H1 (cell line): Measurements from ENCODE around the gene ASPA. TPM values are rescaled to one million over a fixed set of nuclear protein-coding genes. Genes with fewer than 3 reads are reported as not detected.

Experiments
- CTCF ChIA-PET: fragments of 300-600 bp; sonication (Branson Sonifier 250); formaldehyde crosslinking; loops from one replicate; lab custom pipeline; 2021; ENCODE audit not compliant: partially characterized antibody; lab: Charles Lee
- POLR2A ChIA-PET: fragments of 300-600 bp; sonication (Branson Sonifier 250); formaldehyde crosslinking; loops from one replicate; lab custom pipeline; 2021; ENCODE audit warnings: inconsistent platforms; ENCODE audit not compliant: partially characterized antibody; lab: Charles Lee
- DNase-seq, 2 experiments: peaks; one replicate each; pipeline versions ENCODE4 v3.0.0 to v3.0.0-alpha.2; 2010 to 2022; ENCODE audit warnings: low spot score in 2 of 2, low read depth in 1 of 2, mixed read lengths in 1 of 2
- FAIRE-seq: peaks from 2 replicates; lab custom pipeline; 2011; peaks lifted over from hg19 to GRCh38; lab: Jason Lieb, UNC
- H2AFZ ChIP-seq: 2 replicates; pipeline ENCODE4 v1.8.1; 2012; ENCODE audit warnings: low read length, inconsistent platforms
- H2AK5ac ChIP-seq: 2 replicates; pipeline ENCODE4 v1.6.1; 2013; ENCODE audit warnings: low read depth, low read length
- H2BK120ac ChIP-seq: replicated peaks from 2 replicates; pipeline ENCODE3; 2013; ENCODE audit warnings: low read depth, low read length, inconsistent platforms
- H2BK12ac ChIP-seq: 2 replicates; pipeline ENCODE4 v1.6.1; 2013; ENCODE audit warnings: low read depth, low read length
- H2BK15ac ChIP-seq: 2 replicates; pipeline ENCODE4 v1.6.1; 2013; ENCODE audit warnings: low read length
- H2BK20ac ChIP-seq: 2 replicates; pipeline ENCODE4 v1.6.1; 2013; ENCODE audit warnings: low read length
- H2BK5ac ChIP-seq: 2 replicates; pipeline ENCODE4 v1.6.1; 2013; ENCODE audit warnings: low read depth, low read length
- H3K14ac ChIP-seq: 2 replicates; pipeline ENCODE4 v1.6.1; 2013; ENCODE audit warnings: inconsistent platforms; ENCODE audit not compliant: insufficient read length
- H3K18ac ChIP-seq: 2 replicates; pipeline ENCODE4 v1.6.1; 2013; ENCODE audit warnings: low read length; ENCODE audit errors: extremely low read depth
- H3K23ac ChIP-seq: 2 replicates; pipeline ENCODE4 v1.6.1; 2013; ENCODE audit warnings: inconsistent platforms; ENCODE audit not compliant: insufficient read length
- H3K23me2 ChIP-seq: 2 replicates; pipeline ENCODE4 v1.6.1; 2013; ENCODE audit warnings: low read depth, low read length
- H3K27ac ChIP-seq: 2 replicates; pipeline ENCODE4 v1.6.1; 2011; ENCODE audit warnings: low read depth, low read length, inconsistent platforms
- H3K27me3 ChIP-seq, 4 experiments: replicated peaks in 1 of 4; 1 replicate in 1 of 4; 2 replicates in 3 of 4; pipeline versions ENCODE4 v1.6.1 to v1.8.1; 2011 to 2013; ENCODE audit warnings: low read length in 3 of 4, mild to moderate bottlenecking in 3 of 4, inconsistent platforms in 2 of 4, mixed read lengths in 2 of 4, moderate library complexity in 1 of 4; ENCODE audit not compliant: control insufficient read depth in 3 of 4, insufficient read depth in 3 of 4; ENCODE audit errors: extremely low read depth in 1 of 4
- H3K36me3 ChIP-seq, 4 experiments: 2 replicates each; pipeline versions ENCODE4 v1.6.1 to v1.8.1; 2011 to 2013; ENCODE audit warnings: mild to moderate bottlenecking in 4 of 4, low read length in 3 of 4, moderate library complexity in 2 of 4, control low read depth in 1 of 4, inconsistent platforms in 1 of 4; ENCODE audit not compliant: insufficient read depth in 4 of 4, control insufficient read depth in 2 of 4
- H3K4ac ChIP-seq: replicated peaks from 2 replicates; pipeline ENCODE3; 2013; ENCODE audit warnings: low read length, low read depth, mixed read lengths, inconsistent platforms; ENCODE audit not compliant: insufficient read length
- H3K4me1 ChIP-seq, 4 experiments: replicated peaks in 1 of 4; 1 replicate in 1 of 4; 2 replicates in 3 of 4; pipeline versions ENCODE4 v1.6.1 to v1.8.1; 2011 to 2013; ENCODE audit warnings: low read length in 3 of 4, inconsistent platforms in 2 of 4, mixed read lengths in 1 of 4; ENCODE audit not compliant: insufficient read depth in 4 of 4, control insufficient read depth in 3 of 4
- H3K4me2 ChIP-seq, 2 experiments: 2 replicates each; pipeline versions ENCODE4 v1.6.1 to v1.8.1; 2011 to 2013; ENCODE audit warnings: low read depth in 2 of 2, low read length in 2 of 2, control low read depth in 1 of 2, inconsistent platforms in 1 of 2, mild to moderate bottlenecking in 1 of 2; ENCODE audit not compliant: insufficient read depth in 1 of 2
- H3K4me3 ChIP-seq, 4 experiments: fragments of 200-600, 300-600 bp in 1 of 4; sonication (generic), shearing (Covaris generic), sonication (Bioruptor Twin) in 1 of 4; 2 replicates each; pipeline versions ENCODE4 v1.5.1 to v1.8.1; 2011 to 2016; ENCODE audit warnings: low read length in 4 of 4, low read depth in 3 of 4, control low read depth in 2 of 4, inconsistent platforms in 2 of 4, mild to moderate bottlenecking in 2 of 4, mixed read lengths in 1 of 4, moderate library complexity in 1 of 4; ENCODE audit not compliant: insufficient read depth in 2 of 4; ENCODE audit errors: extremely low read depth in 1 of 4
- H3K56ac ChIP-seq: replicated peaks from 2 replicates; pipeline ENCODE3; 2013; ENCODE audit warnings: low read depth, mild to moderate bottlenecking, mixed read lengths, low read length, inconsistent platforms; ENCODE audit not compliant: insufficient read length
- H3K79me1 ChIP-seq: 2 replicates; pipeline ENCODE4 v1.6.1; 2013; ENCODE audit warnings: low read depth, low read length, control low read depth
- H3K79me2 ChIP-seq, 2 experiments: 2 replicates each; pipeline versions ENCODE4 v1.6.1 to v1.8.1; 2012 to 2013; ENCODE audit warnings: low read length in 2 of 2, mild to moderate bottlenecking in 2 of 2, inconsistent platforms in 1 of 2; ENCODE audit not compliant: insufficient read depth in 2 of 2, control insufficient read depth in 1 of 2
- H3K9ac ChIP-seq, 4 experiments: replicated peaks in 1 of 4; 1 replicate in 1 of 4; 2 replicates in 3 of 4; pipeline versions ENCODE4 v1.6.1 to v1.8.1; 2011 to 2013; ENCODE audit warnings: low read depth in 3 of 4, low read length in 3 of 4, control low read depth in 2 of 4, mild to moderate bottlenecking in 2 of 4, moderate library complexity in 2 of 4, inconsistent platforms in 1 of 4; ENCODE audit errors: extremely low read depth in 1 of 4
- H3K9me3 ChIP-seq, 2 experiments: 2 replicates each; pipeline versions ENCODE4 v1.6.1 to v1.8.1; 2012 to 2013; ENCODE audit warnings: mild to moderate bottlenecking in 2 of 2, moderate library complexity in 2 of 2, control low read depth in 1 of 2, inconsistent platforms in 1 of 2, low read depth in 1 of 2, low read length in 1 of 2, mixed read lengths in 1 of 2; ENCODE audit not compliant: insufficient read depth in 2 of 2
- H4K20me1 ChIP-seq, 2 experiments: replicated peaks in 1 of 2; 2 replicates each; pipeline versions ENCODE3 to v1.8.1; 2011 to 2013; ENCODE audit warnings: inconsistent platforms in 2 of 2, low read length in 2 of 2, mild to moderate bottlenecking in 1 of 2; ENCODE audit not compliant: insufficient read depth in 2 of 2, control insufficient read depth in 1 of 2
- H4K5ac ChIP-seq: 2 replicates; pipeline ENCODE4 v1.6.1; 2013; ENCODE audit warnings: low read length, low read depth, mixed read lengths, inconsistent platforms; ENCODE audit not compliant: insufficient read length
- H4K8ac ChIP-seq: 2 replicates; pipeline ENCODE4 v1.8.0; 2013; ENCODE audit warnings: mild to moderate bottlenecking, moderate library complexity, low read length, inconsistent platforms; ENCODE audit not compliant: insufficient read depth; ENCODE audit errors: extremely low read depth
- H4K91ac ChIP-seq: replicated peaks from 2 replicates; pipeline ENCODE3; 2013; ENCODE audit warnings: low read length, mixed read lengths, inconsistent platforms; ENCODE audit not compliant: insufficient read length
- BCL11A ChIP-seq, 2 experiments: IDR thresholded peaks; one replicate each; pipeline ENCODE4 v1.6.1; 2011; ENCODE audit warnings: low read depth in 2 of 2, low read length in 2 of 2, mild to moderate bottlenecking in 2 of 2
- BRCA1 ChIP-seq: IDR thresholded peaks from 2 replicates; pipeline ENCODE4 v1.6.1; 2012; ENCODE audit warnings: low read depth, low read length, improper control_type of control experiment
- CBX8 ChIP-seq: fragments of 300-800, 300-1000 bp; sonication (generic); IDR thresholded peaks from 2 replicates; pipeline ENCODE4 v1.7.1; 2016; ENCODE audit warnings: low read depth, low read length, borderline replicate concordance
- CEBPB ChIP-seq: IDR thresholded peaks from 2 replicates; pipeline ENCODE4 v1.6.1; 2012; ENCODE audit warnings: low read depth, low read length
- CHD1 ChIP-seq: IDR thresholded peaks from 2 replicates; pipeline ENCODE4 v1.6.1; 2012; ENCODE audit warnings: low read depth, low read length, improper control_type of control experiment
- CHD2 ChIP-seq: IDR thresholded peaks from 2 replicates; pipeline ENCODE4 v1.6.1; 2012; ENCODE audit warnings: low read length, improper control_type of control experiment
- EGR1 ChIP-seq: IDR thresholded peaks from 2 replicates; pipeline ENCODE4 v1.6.1; 2011; ENCODE audit warnings: low read depth, low read length, borderline replicate concordance
- GABPA ChIP-seq: IDR thresholded peaks from 2 replicates; pipeline ENCODE4 v1.6.1; 2011; ENCODE audit warnings: mild to moderate bottlenecking, low read length, moderate library complexity, borderline replicate concordance; ENCODE audit not compliant: insufficient read depth
- RAD21 ChIP-seq, 2 experiments: IDR thresholded peaks in 1 of 2; conservative IDR thresholded peaks in 1 of 2; 2 replicates each; pipeline ENCODE4 v1.6.1; 2011; ENCODE audit warnings: low read depth in 2 of 2, low read length in 2 of 2, improper control_type of control experiment in 1 of 2, inconsistent platforms in 1 of 2, mild to moderate bottlenecking in 1 of 2, moderate library complexity in 1 of 2
- SIRT6 ChIP-seq: IDR thresholded peaks from one replicate; pipeline ENCODE4 v1.7.1; 2012; ENCODE audit warnings: low read length, inconsistent platforms
- SP4 ChIP-seq: IDR thresholded peaks from 2 replicates; pipeline ENCODE4 v1.6.1; 2012; ENCODE audit warnings: low read length, inconsistent platforms
- SRF ChIP-seq: IDR thresholded peaks from 2 replicates; pipeline ENCODE4 v1.6.1; 2011; ENCODE audit warnings: mild to moderate bottlenecking, low read depth, low read length, moderate library complexity
- WGBS, 2 experiments: shearing (Covaris generic) in 1 of 2; methylation state at CpG; one replicate each; pipeline versions ENCODE4 v1.1.6 to v1.1.7; 2013 to 2015; ENCODE audit warnings: low lambda C conversion rate in 2 of 2, mixed read lengths in 2 of 2, inconsistent platforms in 1 of 2, low coverage in 1 of 2, missing lambda C conversion rate in 1 of 2; ENCODE audit not compliant: insufficient replicate concordance in 2 of 2, insufficient coverage in 1 of 2, insufficient read length in 1 of 2; ENCODE audit errors: extremely low coverage in 1 of 2, missing lambda C conversion rate in 1 of 2; 5-methylcytosine and 5-hydroxymethylcytosine counted together
- polyA plus RNA-seq, 7 experiments: library from polyadenylated mRNA; depleted of rRNA in 3 of 7; stranded (reverse) in 5 of 7; unstranded in 2 of 7; fragments of >200 nt in 5 of 7; fragments of 200-250 nt in 2 of 7; gene quantifications; 1 replicate in 5 of 7; 2 replicates in 1 of 7; 4 replicates in 1 of 7; pipeline versions ENCODE4 v1.2.1 to v1.2.3, GENCODE V29; 2011 to 2013; ENCODE audit warnings: missing spikeins in 2 of 7, mixed read lengths in 2 of 7
- total RNA-seq: library from RNA; stranded (reverse); fragmentation: NEBNext Ultra II Directional; extraction: Animal tissue kit (Norgen Biotek cat#: 25700); gene quantifications from 2 replicates; pipeline ENCODE4 v1.2.1, GENCODE V29; 2021
- TF ChIP-seq, protein P1 (sequence below): IDR thresholded peaks from 2 replicates; pipeline ENCODE4 v1.6.1; 2011; ENCODE audit warnings: low read depth, mild to moderate bottlenecking, low read length; ENCODE audit not compliant: insufficient read depth

Gene ASPA
- total and polyA plus RNA-seq, 2 of the 8 experiments (the other 6 are each of a cell fraction or from before 2014, with no cell fraction given), result 0.03 TPM; not detected in 1

DNA sequence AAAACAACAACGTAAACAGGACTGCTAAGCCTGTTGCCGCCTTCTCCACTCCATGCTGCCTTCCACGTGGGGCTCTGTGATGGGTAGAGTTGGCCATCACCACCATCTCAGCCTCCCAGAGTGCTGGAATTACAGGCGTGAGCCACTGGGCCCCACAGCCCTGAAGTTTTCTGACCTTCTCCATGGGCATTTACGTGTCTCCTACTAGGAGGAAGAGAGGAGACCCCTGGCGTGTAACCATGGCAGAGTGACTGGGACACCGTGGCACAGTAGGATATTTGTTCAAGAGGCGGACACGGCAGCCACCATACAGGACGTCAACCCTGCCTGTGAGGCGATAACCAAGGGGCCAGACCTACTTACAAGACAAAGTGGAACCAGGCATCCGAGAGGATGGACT is 50.7 kb downstream of the ASPA start:
- Histone ChIP-seq H2AK5ac (no peak overlapping the region), H3K23me2 (peaks cover 3% of the 10 kb centered on the region; the same call in 1 of the 2 replicates), H2BK15ac (no peak overlapping the region), H2BK12ac (no peak overlapping the region), H2BK120ac (no peak overlapping the region), H2BK5ac (no peak overlapping the region), H3K56ac (no peak overlapping the region), H3K36me3 (no peaks in the 10 kb centered on the region), H4K91ac (no peak overlapping the region), H2BK20ac (no peak overlapping the region), H3K23ac (no peak overlapping the region), H2AFZ (no peak overlapping the region), H3K27ac (no peak overlapping the region), H3K79me2 (no peaks in the 10 kb centered on the region), H4K20me1 (no peaks in the 10 kb centered on the region), H3K18ac (no peak overlapping the region), H3K4ac (no peak overlapping the region), H3K9ac (no peak overlapping the region), H3K79me1 (no peaks in the 10 kb centered on the region), H3K4me1 (peaks cover 0 to 13% (median 4%) of the 10 kb centered on the region in 4 experiments; a peak in 5 of 7 replicates), H3K4me2 (no peak overlapping the region), H4K8ac (no peak overlapping the region), H3K27me3 (no peaks in the 10 kb centered on the region), H4K5ac (no peak overlapping the region), H3K9me3 (no peaks in the 10 kb centered on the region), H3K14ac (no peak overlapping the region), H3K4me3 (no peak overlapping the region)
- CTCF ChIA-PET, result no interaction called here
- DNase-seq (no peak), FAIRE-seq (no peak)
- POLR2A ChIA-PET, result no interaction called here
- WGBS, 2 experiments, result 85% methylated on average over 12 of the region's 12 CpGs; no CpG with 5 or more reads in 1 of the 2 experiments
- TF ChIP-seq SRF (no peak), RAD21 (IDR thresholded peaks at IDR 0.05 in 1 of 2, conservative IDR thresholded peaks at IDR 0.05 in 1 of 2; ENCODE audit: low read depth in 2 of 2, low read length in 2 of 2) (no peak), SP4 (no peak), BRCA1 (no peak), CBX8 (no peak), CEBPB (no peak), GABPA (no peak), EGR1 (no peak), BCL11A (IDR thresholded peaks at IDR 0.05; ENCODE audit: low read depth in 2 of 2, low read length in 2 of 2) (no peak), CHD1 (no peak), CHD2 (no peak), SIRT6 (no peak)
- TF ChIP-seq, protein P1, sequence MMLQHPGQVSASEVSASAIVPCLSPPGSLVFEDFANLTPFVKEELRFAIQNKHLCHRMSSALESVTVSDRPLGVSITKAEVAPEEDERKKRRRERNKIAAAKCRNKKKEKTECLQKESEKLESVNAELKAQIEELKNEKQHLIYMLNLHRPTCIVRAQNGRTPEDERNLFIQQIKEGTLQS, result no peak
